HG03439 (cell line): ENCODE measurements around the gene C14orf132.

Source experiments
- ATAC-seq: cut with Tn5 transposase; IDR thresholded peaks from one replicate; pipeline ENCODE4 v1.9.1; 2021; ENCODE audit warnings: mild to moderate bottlenecking, moderate library complexity; ENCODE audit not compliant: unreplicated experiment

Gene C14orf132

GRCh38 chr14:96139879-96140278 is 100.7 kb downstream of the C14orf132 start:
- no peak for ATAC-seq

DNA sequence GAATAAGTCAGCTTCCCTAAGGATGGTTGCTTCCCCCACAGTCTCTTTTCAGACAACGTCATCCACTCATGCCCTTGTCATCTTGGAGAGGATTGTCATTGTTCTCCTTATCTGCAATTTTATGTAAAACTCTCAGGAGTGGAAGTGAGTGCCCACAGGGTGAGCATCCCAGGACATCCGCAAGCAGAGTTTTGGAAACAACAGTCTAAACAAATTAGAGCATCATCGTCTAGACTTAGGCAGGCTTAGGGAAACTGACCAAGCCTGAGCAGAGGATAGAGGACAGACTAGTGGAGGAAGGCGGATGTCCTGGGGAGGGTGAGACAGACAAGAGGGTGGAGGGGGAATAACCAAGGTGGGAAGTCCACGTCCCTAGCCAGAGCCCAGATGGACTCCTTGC is 101.8 kb downstream of the C14orf132 start:
- no peak for ATAC-seq
